SK-N-SH (cell line): Measurements from ENCODE around the gene MEG3. TPM values are rescaled to one million over a fixed set of nuclear protein-coding genes. Genes with fewer than 3 reads are reported as not detected.
A peak's percentile ranks its signal among the peaks of the same experiment; 100 is the strongest.

Experiments
- CTCF ChIA-PET: fragments of 300-600, 350-600 bp; formaldehyde crosslinking; extraction: SDS; loops from one replicate; lab custom pipeline; 2021; lab: Yijun Ruan, JAX
- POLR2A ChIA-PET: fragments of 350-600 bp; sonication (Branson Sonifier 250); formaldehyde crosslinking; extraction: SDS; loops from one replicate; lab custom pipeline; 2020; ENCODE audit warnings: antibody characterized with exemption, inconsistent platforms; lab: Yijun Ruan, JAX
- DNase-seq: peaks from one replicate; pipeline ENCODE4 v3.0.0; 2012
- H2AFZ ChIP-seq: fragments of 200-600 bp; sonication (generic); 2 replicates; pipeline ENCODE4 v1.8.1; 2016; ENCODE audit warnings: antibody characterized with exemption, mild to moderate bottlenecking, low read depth
- H3F3A ChIP-seq: fragments of 200-600 bp; sonication (generic); replicated peaks from 2 replicates; pipeline ENCODE3; 2016; ENCODE audit warnings: antibody characterized with exemption, mild to moderate bottlenecking; ENCODE audit not compliant: insufficient read depth
- H3K27ac ChIP-seq, 2 experiments: fragments of 200-500 bp in 1 of 2; fragments of 200-600 bp in 1 of 2; sonication (Bioruptor generic) in 1 of 2; sonication (generic), shearing (Covaris generic) in 1 of 2; 2 replicates each; pipeline versions ENCODE4 v1.5.1 to v1.6.1; 2014 to 2016; ENCODE audit warnings: low read depth in 2 of 2, inconsistent platforms in 1 of 2, low read length in 1 of 2, mild to moderate bottlenecking in 1 of 2, mixed read lengths in 1 of 2
- H3K27me3 ChIP-seq: fragments of 200-600 bp; sonication (generic), shearing (Covaris generic); 2 replicates; pipeline ENCODE4 v1.6.1; 2016; ENCODE audit warnings: mixed run types; ENCODE audit not compliant: insufficient read depth
- H3K36me3 ChIP-seq, 2 experiments: fragments of 200-500 bp in 1 of 2; fragments of 200-600 bp in 1 of 2; sonication (Bioruptor generic) in 1 of 2; sonication (generic) in 1 of 2; replicated peaks in 1 of 2; 2 replicates each; pipeline versions ENCODE3 to v1.5.1; 2014 to 2016; ENCODE audit warnings: low read length in 1 of 2, mild to moderate bottlenecking in 1 of 2; ENCODE audit not compliant: insufficient read depth in 2 of 2, control insufficient read depth in 1 of 2
- H3K4me1 ChIP-seq, 2 experiments: fragments of 200-500 bp in 1 of 2; fragments of 200-600 bp in 1 of 2; sonication (Bioruptor generic) in 1 of 2; sonication (generic), shearing (Covaris generic) in 1 of 2; 2 replicates each; pipeline versions ENCODE4 v1.5.1 to v1.6.1; 2014 to 2016; ENCODE audit warnings: low read depth in 1 of 2, low read length in 1 of 2, mixed run types in 1 of 2; ENCODE audit not compliant: insufficient read depth in 2 of 2, control insufficient read depth in 1 of 2
- H3K4me2 ChIP-seq: fragments of 200-600 bp; sonication (generic), shearing (Covaris generic); 2 replicates; pipeline ENCODE4 v1.6.1; 2017; ENCODE audit warnings: mixed run types
- H3K4me3 ChIP-seq, 2 experiments: fragments of 200-500 bp in 1 of 2; fragments of 200-600 bp in 1 of 2; sonication (Bioruptor generic) in 1 of 2; sonication (generic), shearing (Covaris generic) in 1 of 2; 2 replicates each; pipeline versions ENCODE4 v1.5.1 to v1.8.1; 2014 to 2016; ENCODE audit warnings: low read depth in 2 of 2, inconsistent platforms in 1 of 2, low read length in 1 of 2, mild to moderate bottlenecking in 1 of 2, mixed read lengths in 1 of 2, moderate library complexity in 1 of 2
- H3K79me2 ChIP-seq: fragments of 200-600 bp; sonication (generic); 2 replicates; pipeline ENCODE4 v1.8.1; 2017; ENCODE audit warnings: mild to moderate bottlenecking; ENCODE audit not compliant: insufficient read depth
- H3K9ac ChIP-seq: fragments of 200-600 bp; sonication (generic); 2 replicates; pipeline ENCODE4 v1.6.1; 2017; ENCODE audit warnings: mixed run types
- H3K9me2 ChIP-seq: fragments of 200-600 bp; sonication (generic); 2 replicates; pipeline ENCODE4 v1.6.1; 2017; ENCODE audit warnings: mixed run types
- H3K9me3 ChIP-seq: fragments of 200-600 bp; sonication (generic); 2 replicates; pipeline ENCODE4 v1.6.1; 2017; ENCODE audit warnings: mixed run types, mild to moderate bottlenecking, moderate library complexity
- H4K20me1 ChIP-seq: fragments of 200-600 bp; sonication (generic); 2 replicates; pipeline ENCODE4 v1.6.1; 2017; ENCODE audit warnings: mild to moderate bottlenecking, mixed run types; ENCODE audit not compliant: insufficient read depth
- CTCF ChIP-seq: fragments of 200-600 bp; sonication (generic); IDR thresholded peaks from 2 replicates; pipeline ENCODE4 v1.6.1; 2017; ENCODE audit warnings: antibody characterized with exemption, mild to moderate bottlenecking, moderate library complexity
- EZH2phosphoT487 ChIP-seq: fragments of 200-600 bp; sonication (generic); IDR thresholded peaks from 2 replicates; pipeline ENCODE4 v1.6.1; 2017; ENCODE audit warnings: low read depth, mixed run types, mild to moderate bottlenecking, antibody characterized with exemption, moderate library complexity, borderline replicate concordance
- FOXM1 ChIP-seq: IDR thresholded peaks from 2 replicates; pipeline ENCODE4 v1.4.0; 2012; ENCODE audit warnings: low read depth, mild to moderate bottlenecking
- GATA2 ChIP-seq: sonication (generic); formaldehyde crosslinking; IDR thresholded peaks from 2 replicates; pipeline ENCODE4 v1.5.0; 2020; ENCODE audit warnings: mild to moderate bottlenecking, missing genetic modification reagents
- IRF3 ChIP-seq: fragments of 150-350 bp; IDR thresholded peaks from 2 replicates; pipeline ENCODE4 v1.6.1; 2016; ENCODE audit warnings: mild to moderate bottlenecking, low read depth, low read length
- JUND ChIP-seq: IDR thresholded peaks from 2 replicates; pipeline ENCODE4 v1.4.0; 2012
- MEF2A ChIP-seq: IDR thresholded peaks from 2 replicates; pipeline ENCODE4 v1.4.0; 2012; ENCODE audit warnings: low read depth, borderline replicate concordance
- MXI1 ChIP-seq: IDR thresholded peaks from 2 replicates; pipeline ENCODE4 v1.6.1; 2012; ENCODE audit warnings: mild to moderate bottlenecking, low read depth, low read length, improper control_type of control experiment
- NRF1 ChIP-seq: IDR thresholded peaks from 2 replicates; pipeline ENCODE4 v1.6.1; 2012; ENCODE audit warnings: low read depth, mild to moderate bottlenecking, low read length
- RAD21 ChIP-seq: IDR thresholded peaks from 2 replicates; pipeline ENCODE4 v1.6.1; 2012; ENCODE audit warnings: mild to moderate bottlenecking, low read length
- RFX5 ChIP-seq: IDR thresholded peaks from 2 replicates; pipeline ENCODE4 v1.6.1; 2012; ENCODE audit warnings: mild to moderate bottlenecking, improper control_type of control experiment, low read length
- RXRA ChIP-seq: IDR thresholded peaks from 2 replicates; pipeline ENCODE4 v1.4.0; 2012; ENCODE audit warnings: low read depth, mild to moderate bottlenecking, borderline replicate concordance
- SIN3A ChIP-seq: IDR thresholded peaks from 2 replicates; pipeline ENCODE4 v1.6.1; 2012; ENCODE audit warnings: low read depth, mild to moderate bottlenecking, low read length, moderate library complexity, borderline replicate concordance
- SMC3 ChIP-seq: IDR thresholded peaks from 2 replicates; pipeline ENCODE4 v1.6.1; 2012; ENCODE audit warnings: low read depth, low read length, improper control_type of control experiment
- USF2 ChIP-seq: fragments of 150-350 bp; IDR thresholded peaks from 2 replicates; pipeline ENCODE4 v1.6.1; 2017; ENCODE audit warnings: antibody characterized with exemption, low read length, low read depth, borderline replicate concordance
- YY1 ChIP-seq: IDR thresholded peaks from 2 replicates; pipeline ENCODE4 v1.4.0; 2012; ENCODE audit warnings: low read depth, mild to moderate bottlenecking
- ZBTB33 ChIP-seq: IDR thresholded peaks from 2 replicates; pipeline ENCODE4 v1.4.0; 2012; ENCODE audit warnings: low read depth, borderline replicate concordance
- WGBS: methylation state at CpG from one replicate; pipeline ENCODE4 v1.1.6; 2017; ENCODE audit warnings: low lambda C conversion rate; 5-methylcytosine and 5-hydroxymethylcytosine counted together
- polyA plus RNA-seq, 3 experiments: library from polyadenylated mRNA; depleted of rRNA; stranded (reverse); fragments of >200 nt; gene quantifications; 2 replicates each; pipeline ENCODE4 v1.2.3, GENCODE V29; 2012

MEG3 gene
- polyA plus RNA-seq, 1 of the 3 experiments (the other 2 are of a cell fraction), result not detected

GRCh38 chr14:100850841-100851585 lies 25.1 kb downstream of the MEG3 start:
- WGBS, result 64% methylated on average over 4 of the region's 8 CpGs
- Histone ChIP-seq H3K9me2 (no peaks in the 10 kb centered on the region), H3K4me2 (no peak overlapping the region), H3K36me3 (no peaks in the 10 kb centered on the region), H3K79me2 (no peaks in the 10 kb centered on the region), H3K4me1 (no peaks in the 10 kb centered on the region; a peak in 1 of 4 replicates), H3K9ac (no peak overlapping the region), H3K27me3 (no peaks in the 10 kb centered on the region), H4K20me1 (no peaks in the 10 kb centered on the region), H2AFZ (no peak overlapping the region), H3K27ac (no peak overlapping the region), H3F3A (no peaks in the 10 kb centered on the region), H3K4me3 (no peak overlapping the region; a peak in 1 of 4 replicates), H3K9me3 (no peaks in the 10 kb centered on the region)
- POLR2A ChIA-PET, result interaction anchor here (1.0 kb wide), 1 partner anchor 11 kb away, joined by 4 read pairs; no protein-coding TSS in a partner anchor
- CTCF ChIA-PET, result interaction anchor here (0.6 to 1.3 kb wide), 5 partner anchors 10 to 778 kb away, joined by 3 read pairs; no protein-coding TSS in a partner anchor
- DNase-seq, result peak; percentile 42
- peak; percentile 36 for TF ChIP-seq RAD21
- peak; percentile 46 for TF ChIP-seq CTCF
- no peak for TF ChIP-seq RXRA
- TF ChIP-seq EZH2phosphoT487, result no peak
- TF ChIP-seq USF2, result no peak

GRCh38 chr14:100851586-100851916 lies 25.6 kb downstream of the MEG3 start:
- no peaks in the 10 kb centered on the region for H3K9me3 ChIP-seq
- H3K4me3 ChIP-seq, result no peak overlapping the region
- H3K4me2 ChIP-seq, result no peak overlapping the region
- WGBS, result 86% methylated on average over 12 of the region's 13 CpGs
- TF ChIP-seq NRF1 (no peak), RXRA (no peak), RAD21 (no peak), JUND (no peak), EZH2phosphoT487 (no peak), RFX5 (no peak), FOXM1 (no peak), IRF3 (no peak), ZBTB33 (no peak), GATA2 (no peak), MXI1 (no peak), SIN3A (no peak), YY1 (no peak), SMC3 (no peak), MEF2A (no peak)
- no peak overlapping the region for H3K27ac ChIP-seq
- H3K4me1 ChIP-seq, result no peaks in the 10 kb centered on the region; a peak in 1 of 4 replicates
- ChIA-PET CTCF (interaction anchor here (0.9 to 1.6 kb wide), 4 partner anchors 9 to 777 kb away, joined by 3 to 4 read pairs (median 3); no protein-coding TSS in a partner anchor), POLR2A (no interaction called here)
- no peaks in the 10 kb centered on the region for H4K20me1 ChIP-seq
- DNase-seq, result no peak
- H2AFZ ChIP-seq, result no peak overlapping the region
- no peaks in the 10 kb centered on the region for H3K79me2 ChIP-seq
- no peaks in the 10 kb centered on the region for H3K36me3 ChIP-seq
- no peaks in the 10 kb centered on the region for H3K9me2 ChIP-seq
- H3K27me3 ChIP-seq, result no peaks in the 10 kb centered on the region
- H3F3A ChIP-seq, result no peaks in the 10 kb centered on the region
- H3K9ac ChIP-seq, result no peak overlapping the region
